Trophoblast cell (in vitro differentiated cells and primary cell): ENCODE measurements around the gene TRAPPC11.

Experiments
- DNase-seq, 2 donors: peaks; one replicate each; pipeline ENCODE4 v3.0.0-alpha.2; 2016
- H2AFZ ChIP-seq: 2 replicates; pipeline ENCODE4 v1.6.1; 2013; ENCODE audit warnings: low read length, moderate library complexity, mild to moderate bottlenecking; ENCODE audit not compliant: insufficient read depth, poor library complexity
- H2AK5ac ChIP-seq: 2 replicates; pipeline ENCODE4 v1.6.1; 2013; ENCODE audit warnings: mild to moderate bottlenecking, low read length
- H2BK120ac ChIP-seq: 2 replicates; pipeline ENCODE4 v1.6.1; 2013; ENCODE audit warnings: low read length, mild to moderate bottlenecking, moderate library complexity; ENCODE audit not compliant: insufficient read depth, poor library complexity
- H2BK12ac ChIP-seq: 2 replicates; pipeline ENCODE4 v1.6.1; 2013; ENCODE audit warnings: mild to moderate bottlenecking, low read length, moderate library complexity
- H2BK5ac ChIP-seq: 2 replicates; pipeline ENCODE4 v1.6.1; 2013; ENCODE audit warnings: low read length, low read depth, moderate library complexity, mild to moderate bottlenecking; ENCODE audit not compliant: poor library complexity
- H3K14ac ChIP-seq: 2 replicates; pipeline ENCODE4 v1.6.1; 2013; ENCODE audit warnings: mild to moderate bottlenecking, low read length
- H3K18ac ChIP-seq: 2 replicates; pipeline ENCODE4 v1.6.1; 2013; ENCODE audit warnings: mild to moderate bottlenecking, low read length
- H3K23ac ChIP-seq: 2 replicates; pipeline ENCODE4 v1.6.1; 2013; ENCODE audit warnings: low read length
- H3K27ac ChIP-seq: 2 replicates; pipeline ENCODE4 v1.5.1; 2013; ENCODE audit warnings: low read depth, mild to moderate bottlenecking, inconsistent platforms, low read length, moderate library complexity
- H3K27me3 ChIP-seq: 2 replicates; pipeline ENCODE4 v1.6.1; 2013; ENCODE audit warnings: inconsistent platforms, mild to moderate bottlenecking, low read length, moderate library complexity; ENCODE audit not compliant: insufficient read depth
- H3K36me3 ChIP-seq, 2 experiments: 1 replicate in 1 of 2; 2 replicates in 1 of 2; pipeline ENCODE4 v1.6.1; 2013; ENCODE audit warnings: low read length in 2 of 2, mild to moderate bottlenecking in 2 of 2, moderate library complexity in 1 of 2; ENCODE audit not compliant: insufficient read depth in 2 of 2, control insufficient read depth in 1 of 2
- H3K4ac ChIP-seq: 2 replicates; pipeline ENCODE4 v1.6.1; 2013; ENCODE audit warnings: low read depth, mild to moderate bottlenecking, low read length, moderate library complexity
- H3K4me1 ChIP-seq, 2 experiments: 1 replicate in 1 of 2; 2 replicates in 1 of 2; pipeline ENCODE4 v1.6.1; 2013; ENCODE audit warnings: low read length in 2 of 2, mild to moderate bottlenecking in 2 of 2, moderate library complexity in 1 of 2; ENCODE audit not compliant: insufficient read depth in 2 of 2, control insufficient read depth in 1 of 2
- H3K4me2 ChIP-seq: 2 replicates; pipeline ENCODE4 v1.6.1; 2013; ENCODE audit warnings: inconsistent platforms, mild to moderate bottlenecking, low read length, moderate library complexity
- H3K4me3 ChIP-seq: 2 replicates; pipeline ENCODE4 v1.5.1; 2013; ENCODE audit warnings: mild to moderate bottlenecking, low read depth, low read length, inconsistent platforms
- H3K79me1 ChIP-seq: one replicate; pipeline ENCODE4 v1.6.1; 2013; ENCODE audit warnings: low read length
- H3K79me2 ChIP-seq: 2 replicates; pipeline ENCODE4 v1.6.1; 2013; ENCODE audit warnings: low read length, mild to moderate bottlenecking; ENCODE audit not compliant: control insufficient read depth, insufficient read depth, poor library complexity
- H3K9ac ChIP-seq: 2 replicates; pipeline ENCODE4 v1.6.1; 2013; ENCODE audit warnings: mild to moderate bottlenecking, low read length
- H3K9me3 ChIP-seq: 2 replicates; pipeline ENCODE4 v1.6.1; 2013; ENCODE audit warnings: low read depth, mild to moderate bottlenecking, control low read depth, inconsistent platforms, low read length; ENCODE audit not compliant: insufficient read depth
- H4K12ac ChIP-seq: 2 replicates; pipeline ENCODE4 v1.6.1; 2013; ENCODE audit warnings: low read depth, mild to moderate bottlenecking, low read length, moderate library complexity
- H4K8ac ChIP-seq: 2 replicates; pipeline ENCODE4 v1.6.1; 2013; ENCODE audit warnings: low read depth, mild to moderate bottlenecking, low read length, moderate library complexity
- H4K91ac ChIP-seq: one replicate; pipeline ENCODE4 v1.6.1; 2013; ENCODE audit warnings: low read depth, mild to moderate bottlenecking, low read length, moderate library complexity
- WGBS: extraction: QIAGEN DNeasy Blood & Tissue Kit; methylation state at CpG from one replicate; pipeline ENCODE4 v1.1.7; 2013; ENCODE audit warnings: missing lambda C conversion rate; ENCODE audit not compliant: insufficient read length, insufficient coverage; ENCODE audit errors: extremely low coverage; 5-methylcytosine and 5-hydroxymethylcytosine counted together

TRAPPC11 gene

DNA sequence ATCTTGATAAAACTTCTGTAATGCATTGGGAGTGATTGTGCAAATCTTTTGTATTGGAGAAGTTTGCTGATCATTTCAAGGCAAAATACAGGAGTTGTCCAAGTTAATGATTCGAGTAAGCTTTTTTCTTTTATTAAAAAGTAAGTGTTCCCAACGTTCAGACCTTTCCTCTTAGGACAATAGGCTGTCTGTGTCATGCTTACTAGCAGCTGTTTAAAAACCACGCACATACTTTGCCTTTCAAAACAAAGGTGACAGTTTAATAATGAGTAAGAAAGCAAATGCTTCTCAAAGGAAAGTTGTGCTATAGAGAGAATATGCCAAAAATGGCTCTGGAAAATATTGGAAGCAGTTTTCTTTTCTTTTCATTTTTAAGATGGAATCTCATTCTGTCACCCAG is 11.2 kb downstream of the TRAPPC11 start:
- Histone ChIP-seq H3K4me1 (no peaks in the 10 kb centered on the region), H3K27ac (no peak overlapping the region), H2BK12ac (no peak overlapping the region), H3K4ac (no peak overlapping the region), H2BK120ac (no peak overlapping the region), H3K14ac (no peak overlapping the region), H2AK5ac (no peak overlapping the region), H3K23ac (no peak overlapping the region), H3K9me3 (no peaks in the 10 kb centered on the region), H3K79me1 (no peaks in the 10 kb centered on the region), H4K12ac (no peak overlapping the region), H3K4me3 (no peak overlapping the region), H2BK5ac (no peak overlapping the region), H3K79me2 (no peaks in the 10 kb centered on the region), H4K91ac (no peak overlapping the region), H3K36me3 (peaks cover 12 to 16% of the 10 kb centered on the region in 2 experiments), H3K9ac (no peak overlapping the region), H3K4me2 (no peak overlapping the region), H2AFZ (no peak overlapping the region), H3K18ac (no peak overlapping the region), H4K8ac (no peak overlapping the region), H3K27me3 (no peaks in the 10 kb centered on the region)
- WGBS = no CpG with 5 or more reads among the region's 3 CpGs
- no peak for DNase-seq

GRCh38 chr4:183670960-183671555 is 12.0 kb downstream of the TRAPPC11 start:
- WGBS = no CpG with 5 or more reads among the region's 12 CpGs

GRCh38 chr4:183674153-183674552 is 15.1 kb downstream of the TRAPPC11 start:
- H3K36me3 ChIP-seq = peaks cover 9 to 10% of the 10 kb centered on the region in 2 experiments
- no peaks in the 10 kb centered on the region for H3K79me1 ChIP-seq
- no peak overlapping the region for H2BK120ac ChIP-seq
- no peak overlapping the region for H2AFZ ChIP-seq
- H3K27me3 ChIP-seq = no peaks in the 10 kb centered on the region
- no peak overlapping the region for H3K4ac ChIP-seq
- H3K79me2 ChIP-seq = no peaks in the 10 kb centered on the region
- H3K18ac ChIP-seq = no peak overlapping the region
- no peak overlapping the region for H2BK12ac ChIP-seq
- H3K27ac ChIP-seq = no peak overlapping the region
- no peak overlapping the region for H2AK5ac ChIP-seq
- no peak overlapping the region for H3K23ac ChIP-seq
- H3K9ac ChIP-seq = no peak overlapping the region
- no CpG with 5 or more reads among the region's 3 CpGs for WGBS
- no peak overlapping the region for H2BK5ac ChIP-seq
- no peak overlapping the region for H3K4me2 ChIP-seq
- no peaks in the 10 kb centered on the region for H3K4me1 ChIP-seq
- no peak overlapping the region for H3K14ac ChIP-seq
- no peak overlapping the region for H3K4me3 ChIP-seq
- no peak for DNase-seq
- no peak overlapping the region for H4K12ac ChIP-seq
- no peaks in the 10 kb centered on the region for H3K9me3 ChIP-seq
- H4K8ac ChIP-seq = no peak overlapping the region
- H4K91ac ChIP-seq = no peak overlapping the region

More at GRCh38 chr4:183670960-183671555, 12.0 kb downstream of the TRAPPC11 start:
- Histone ChIP-seq H3K79me1 (no peaks in the 10 kb centered on the region), H2BK12ac (no peak overlapping the region), H3K4me3 (no peak overlapping the region), H3K79me2 (no peaks in the 10 kb centered on the region), H4K12ac (no peak overlapping the region), H4K91ac (no peak overlapping the region), H3K4me2 (no peak overlapping the region), H3K36me3 (peaks cover 12% of the 10 kb centered on the region in 2 experiments), H3K18ac (no peak overlapping the region), H2BK5ac (no peak overlapping the region), H2BK120ac (no peak overlapping the region), H2AFZ (no peak overlapping the region), H3K4me1 (no peaks in the 10 kb centered on the region), H2AK5ac (no peak overlapping the region), H3K9me3 (no peaks in the 10 kb centered on the region), H3K14ac (no peak overlapping the region), H3K27ac (no peak overlapping the region), H3K23ac (no peak overlapping the region), H3K4ac (no peak overlapping the region), H3K27me3 (no peaks in the 10 kb centered on the region), H4K8ac (no peak overlapping the region), H3K9ac (no peak overlapping the region)
- DNase-seq = no peak

DNA sequence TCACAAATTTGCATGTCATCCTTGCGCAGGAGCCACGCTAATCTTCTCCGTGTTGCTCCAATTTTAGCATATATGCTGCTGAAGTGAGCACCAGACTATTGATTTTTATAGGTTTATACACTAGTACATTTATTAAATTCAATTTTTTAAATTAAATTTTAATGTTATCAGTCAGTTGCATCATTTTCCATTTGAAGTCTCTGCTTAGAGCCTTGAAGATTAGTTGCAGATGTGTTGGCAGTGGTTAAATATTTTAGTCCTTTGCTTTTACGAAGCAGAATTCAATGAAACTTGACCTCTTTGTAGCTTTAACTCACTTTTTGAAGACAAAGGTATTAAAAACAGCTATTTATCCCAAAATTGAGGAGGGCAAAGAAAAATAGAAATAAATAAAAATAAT is 16.5 kb downstream of the TRAPPC11 start:
- H3K18ac ChIP-seq = no peak overlapping the region
- no CpG with 5 or more reads among the region's 4 CpGs for WGBS

More for the DNA sequence above, 16.5 kb downstream of the TRAPPC11 start:
- H3K9me3 ChIP-seq = no peaks in the 10 kb centered on the region
- no peaks in the 10 kb centered on the region for H3K79me1 ChIP-seq
- H2AK5ac ChIP-seq = no peak overlapping the region
- H2BK120ac ChIP-seq = no peak overlapping the region
- no peak overlapping the region for H3K23ac ChIP-seq
- no peak overlapping the region for H2BK5ac ChIP-seq
- no peak overlapping the region for H3K4me3 ChIP-seq
- H3K36me3 ChIP-seq = peaks cover 3 to 5% of the 10 kb centered on the region in 2 experiments
- no peak overlapping the region for H3K4ac ChIP-seq
- H3K79me2 ChIP-seq = no peaks in the 10 kb centered on the region
- no peaks in the 10 kb centered on the region for H3K4me1 ChIP-seq
- no peak overlapping the region for H3K27ac ChIP-seq
- H4K8ac ChIP-seq = no peak overlapping the region
- no peak overlapping the region for H3K9ac ChIP-seq
- no peak overlapping the region for H2BK12ac ChIP-seq
- H2AFZ ChIP-seq = no peak overlapping the region
- no peaks in the 10 kb centered on the region for H3K27me3 ChIP-seq
- no peak for DNase-seq
- H4K12ac ChIP-seq = no peak overlapping the region
- no peak overlapping the region for H4K91ac ChIP-seq
- H3K14ac ChIP-seq = no peak overlapping the region
- no peak overlapping the region for H3K4me2 ChIP-seq
